ENCODE results near the gene SCLY.

The SCLY gene

DNA sequence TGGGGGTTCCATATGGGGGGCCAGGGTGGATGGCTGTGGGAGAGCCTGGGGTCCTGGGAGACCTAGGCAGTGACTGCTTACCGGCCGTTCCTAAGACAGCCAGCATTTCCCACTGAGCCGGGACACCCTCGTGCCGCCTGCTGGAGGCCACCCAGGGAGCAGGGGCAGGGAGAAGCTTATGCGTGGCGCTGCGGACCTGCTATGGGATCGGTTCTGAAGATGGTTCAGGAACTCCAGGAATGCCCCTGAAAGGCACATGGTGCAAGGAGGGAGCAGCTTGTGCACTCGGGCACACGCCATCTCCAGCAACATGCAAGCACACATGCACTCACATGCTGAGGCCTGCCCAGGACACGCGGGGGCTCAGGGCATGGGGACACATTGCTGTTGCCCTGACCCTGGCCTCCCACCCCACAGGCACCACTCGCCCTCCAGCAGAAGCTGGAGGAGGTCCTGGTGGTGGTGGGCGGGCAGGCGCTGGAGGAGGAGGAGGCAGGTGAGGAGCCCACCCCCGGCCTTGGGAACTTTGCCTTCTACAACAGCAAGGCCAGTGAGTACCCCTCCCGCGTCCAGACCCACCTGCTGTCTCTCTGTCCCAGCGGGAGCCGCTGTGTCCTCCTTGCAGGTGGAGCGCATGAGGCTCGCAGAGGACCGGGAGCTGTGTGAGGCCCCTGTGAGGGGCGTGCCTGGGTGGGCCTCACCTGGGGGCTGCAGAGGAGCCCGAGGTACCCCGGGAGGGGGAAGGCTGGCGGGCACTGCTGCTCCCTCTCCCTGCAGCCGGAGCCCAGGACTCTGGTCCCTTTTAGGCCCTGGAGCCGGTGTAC is 81.8 kb downstream of the SCLY start:
- TF ChIP-seq, protein P1, sequence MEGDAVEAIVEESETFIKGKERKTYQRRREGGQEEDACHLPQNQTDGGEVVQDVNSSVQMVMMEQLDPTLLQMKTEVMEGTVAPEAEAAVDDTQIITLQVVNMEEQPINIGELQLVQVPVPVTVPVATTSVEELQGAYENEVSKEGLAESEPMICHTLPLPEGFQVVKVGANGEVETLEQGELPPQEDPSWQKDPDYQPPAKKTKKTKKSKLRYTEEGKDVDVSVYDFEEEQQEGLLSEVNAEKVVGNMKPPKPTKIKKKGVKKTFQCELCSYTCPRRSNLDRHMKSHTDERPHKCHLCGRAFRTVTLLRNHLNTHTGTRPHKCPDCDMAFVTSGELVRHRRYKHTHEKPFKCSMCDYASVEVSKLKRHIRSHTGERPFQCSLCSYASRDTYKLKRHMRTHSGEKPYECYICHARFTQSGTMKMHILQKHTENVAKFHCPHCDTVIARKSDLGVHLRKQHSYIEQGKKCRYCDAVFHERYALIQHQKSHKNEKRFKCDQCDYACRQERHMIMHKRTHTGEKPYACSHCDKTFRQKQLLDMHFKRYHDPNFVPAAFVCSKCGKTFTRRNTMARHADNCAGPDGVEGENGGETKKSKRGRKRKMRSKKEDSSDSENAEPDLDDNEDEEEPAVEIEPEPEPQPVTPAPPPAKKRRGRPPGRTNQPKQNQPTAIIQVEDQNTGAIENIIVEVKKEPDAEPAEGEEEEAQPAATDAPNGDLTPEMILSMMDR (IDR thresholded peaks at IDR 0.05; ENCODE audit: low read length, missing control alignments) = no peak
- no peak for DNase-seq (ENCODE audit: low read depth)
- no peak overlapping the region for H3K4me3 ChIP-seq (replicated peaks; ENCODE audit: low read depth, low read length)

DNA sequence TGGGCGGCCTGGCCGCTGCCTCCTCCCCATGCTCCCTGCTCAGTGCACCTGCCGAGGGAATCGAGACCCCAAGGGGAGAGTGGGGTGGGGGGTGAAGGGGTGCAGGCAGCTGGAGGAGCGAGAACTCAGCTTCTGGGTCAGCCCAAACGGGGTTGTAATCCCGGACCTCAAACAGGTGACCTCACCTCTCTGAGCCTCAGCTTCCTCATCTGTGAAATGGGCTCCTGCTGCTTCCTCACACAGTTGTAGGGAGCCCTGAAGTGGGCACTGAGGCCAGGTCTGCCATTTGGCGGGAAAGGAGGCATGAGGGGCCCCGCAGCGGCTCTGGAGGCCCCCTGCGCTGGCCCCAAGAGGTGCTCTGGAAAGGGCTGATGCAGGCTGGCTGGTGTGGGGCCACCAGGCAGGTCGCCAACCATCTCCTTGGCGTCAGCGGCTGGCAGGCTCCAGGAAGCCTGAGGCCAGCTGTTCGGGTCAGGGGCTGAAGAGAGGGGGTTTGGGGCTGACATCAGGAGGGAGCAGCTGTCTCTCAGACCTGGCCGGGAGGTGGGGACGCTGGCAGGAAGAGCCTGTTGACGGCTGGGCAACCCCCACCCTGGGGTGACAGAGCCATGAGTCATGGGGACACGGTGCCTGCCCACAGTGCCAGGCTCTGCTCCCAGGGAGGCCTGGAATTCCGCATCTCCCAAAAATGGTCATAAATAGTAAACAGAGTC is 82.6 kb downstream of the SCLY start:
- DNase-seq (ENCODE audit: low read depth) = peak; percentile 29
- TF ChIP-seq, protein P1 (IDR thresholded peaks at IDR 0.05; ENCODE audit: low read length, missing control alignments) = no peak
- no peak overlapping the region for H3K4me3 ChIP-seq (replicated peaks; ENCODE audit: low read depth, low read length)

DNA sequence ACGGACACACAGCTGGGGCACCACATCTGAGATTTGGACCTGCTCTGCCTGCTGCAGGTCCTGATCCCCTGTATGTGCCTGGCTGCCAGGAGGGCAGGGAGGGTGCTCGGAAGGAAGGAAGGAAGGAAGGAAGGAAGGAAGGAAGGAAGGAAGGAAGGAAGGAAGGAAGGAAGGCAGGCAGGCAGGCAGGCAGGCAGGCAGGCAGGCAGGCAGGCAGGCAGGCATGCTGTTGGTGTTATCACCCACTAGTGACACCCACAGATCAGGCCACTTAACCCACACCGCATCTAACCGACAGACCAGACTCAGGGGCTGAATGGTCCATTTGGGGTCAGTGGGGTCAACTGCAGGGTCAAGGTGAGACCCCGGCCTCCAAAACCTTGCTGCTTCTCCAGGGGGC is 83.5 kb downstream of the SCLY start:
- no peak overlapping the region for H3K4me3 ChIP-seq (replicated peaks; ENCODE audit: low read depth, low read length)
- DNase-seq (ENCODE audit: low read depth) = no peak
- TF ChIP-seq, protein P1 (IDR thresholded peaks at IDR 0.05; ENCODE audit: low read length, missing control alignments) = no peak

DNA sequence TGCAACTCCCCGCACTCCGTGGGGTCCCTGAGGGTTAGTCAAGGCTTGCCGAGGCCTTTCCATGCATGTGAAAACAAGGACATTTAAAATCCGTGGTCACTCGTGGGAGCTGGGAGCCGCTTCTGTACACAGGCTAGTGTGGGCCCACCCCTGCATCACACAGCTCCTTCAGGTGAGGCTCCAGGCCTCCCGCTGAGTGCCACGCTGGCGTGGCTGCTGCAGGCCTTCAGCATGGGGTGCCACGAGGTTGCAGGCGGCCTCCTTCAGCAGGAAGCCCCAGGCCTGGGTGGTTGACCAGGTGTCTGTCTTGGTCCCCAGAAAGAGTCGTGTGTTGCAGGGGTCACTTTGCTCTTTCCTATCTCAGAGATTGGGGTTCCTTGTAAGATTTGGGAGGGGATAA is 84.2 kb downstream of the SCLY start:
- no peak overlapping the region for H3K4me3 ChIP-seq (replicated peaks; ENCODE audit: low read depth, low read length)
- DNase-seq (ENCODE audit: low read depth) = no peak
- TF ChIP-seq, protein P1 (IDR thresholded peaks at IDR 0.05; ENCODE audit: low read length, missing control alignments) = no peak

DNA sequence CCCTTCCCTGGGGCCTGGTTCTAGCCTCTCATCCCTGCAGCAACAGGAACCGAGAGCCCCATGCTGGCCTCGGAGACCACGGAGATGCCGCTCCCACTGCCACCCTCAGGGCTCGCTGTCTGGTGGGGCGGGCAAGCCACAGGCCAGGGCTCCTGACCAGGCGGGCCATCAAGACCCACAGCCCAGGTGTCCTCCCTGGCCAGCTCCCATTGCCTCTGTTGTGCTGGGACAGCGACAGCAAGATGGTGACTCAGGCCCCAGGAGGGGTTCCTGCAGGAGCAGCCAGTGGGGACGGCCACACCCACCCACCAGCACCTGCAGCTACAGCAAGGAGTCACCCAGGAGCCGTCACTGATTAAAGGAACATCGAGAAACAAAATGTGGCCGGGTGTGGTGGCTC is 85.0 kb downstream of the SCLY start:
- DNase-seq (ENCODE audit: low read depth) = no peak
- H3K4me3 ChIP-seq (replicated peaks; ENCODE audit: low read depth, low read length) = no peak overlapping the region
- TF ChIP-seq, protein P1 (IDR thresholded peaks at IDR 0.05; ENCODE audit: low read length, missing control alignments) = no peak

- TF ChIP-seq, protein P1 (IDR thresholded peaks at IDR 0.05; ENCODE audit: low read length, missing control alignments) = no peak
- no peak for DNase-seq (ENCODE audit: low read depth)
- no peak overlapping the region for H3K4me3 ChIP-seq (replicated peaks; ENCODE audit: low read depth, low read length)
These were observed 86.2 kb downstream of the SCLY start for GRCh38 chr2:238146884-238147544.

Measured in fibroblast of pulmonary artery (primary cell).